NOMO-1 (cell line): Measurements from ENCODE around the gene HSCB.
"Not testable (repeated sequence)": the region's sequence is repeated elsewhere in the genome, so short reads cannot be mapped to it uniquely, and the experiment has no call there.

Source experiments
- DNase-seq, 2 experiments: peaks; one replicate each; lab custom pipeline; 2025; ENCODE audit not compliant: unreplicated experiment in 2 of 2; lab: John Stamatoyannopoulos, UW

The HSCB gene

GRCh38 chr22:28738876-28739275 lies 3.0 kb upstream of the HSCB start:
- DNase-seq = not testable (repeated sequence)

GRCh38 chr22:28741200-28741784 lies 547 bp upstream of the HSCB start:
- no peak for DNase-seq

- peak in 1 of 2 experiments; percentile 95 for DNase-seq
These were observed 723 bp downstream of the HSCB start for GRCh38 chr22:28742562-28742962.

GRCh38 chr22:28743852-28744251 lies 2.0 kb downstream of the HSCB start:
- DNase-seq = no peak

GRCh38 chr22:28750471-28750881 lies 8.6 kb downstream of the HSCB start:
- DNase-seq = no peak

GRCh38 chr22:28754512-28754911 lies 12.7 kb downstream of the HSCB start:
- DNase-seq = not testable (repeated sequence)

GRCh38 chr22:28759861-28760560 lies 18.2 kb downstream of the HSCB start:
- peak; percentile 47 to 75 for DNase-seq

- no peak for DNase-seq
These were observed 19.6 kb downstream of the HSCB start for GRCh38 chr22:28761449-28761755.

- DNase-seq = not testable (repeated sequence)
These were observed 20.2 kb downstream of the HSCB start for GRCh38 chr22:28762000-28762399.

- no peak for DNase-seq
These were observed 24.8 kb downstream of the HSCB start for GRCh38 chr22:28766628-28767027.

GRCh38 chr22:28768701-28769393 lies 27.0 kb downstream of the HSCB start:
- no peak for DNase-seq

GRCh38 chr22:28769394-28770085 lies 27.7 kb downstream of the HSCB start:
- DNase-seq = no peak

GRCh38 chr22:28771195-28771791 lies 29.5 kb downstream of the HSCB start:
- DNase-seq = no peak

GRCh38 chr22:28772633-28773460 lies 31.0 kb downstream of the HSCB start, which contains the start of gene CCDC117:
CCDC117 (plus strand) TSS chr22:28772695; CDS start chr22:28772850, 155 bp downstream.
- peak; percentile 88 to 92 for DNase-seq

GRCh38 chr22:28773461-28773867 lies 31.6 kb downstream of the HSCB start:
- no peak for DNase-seq

GRCh38 chr22:28774378-28774777 lies 32.5 kb downstream of the HSCB start:
- DNase-seq = no peak

- DNase-seq = no peak
These were observed 38.0 kb downstream of the HSCB start for GRCh38 chr22:28779833-28780232.

GRCh38 chr22:28780296-28780695 lies 38.5 kb downstream of the HSCB start:
- DNase-seq = no peak

GRCh38 chr22:28783786-28784671 lies 42.2 kb downstream of the HSCB start:
- no peak for DNase-seq
